ENCODE measurements around the gene NGDN. TPM values are rescaled to one million over a fixed set of nuclear protein-coding genes. Genes with fewer than 3 reads are reported as not detected.
A peak's percentile ranks its signal among the peaks of the same experiment; 100 is the strongest.

The NGDN gene
- total RNA-seq, 1 donor from 2014 or later: 34.6 TPM

DNA sequence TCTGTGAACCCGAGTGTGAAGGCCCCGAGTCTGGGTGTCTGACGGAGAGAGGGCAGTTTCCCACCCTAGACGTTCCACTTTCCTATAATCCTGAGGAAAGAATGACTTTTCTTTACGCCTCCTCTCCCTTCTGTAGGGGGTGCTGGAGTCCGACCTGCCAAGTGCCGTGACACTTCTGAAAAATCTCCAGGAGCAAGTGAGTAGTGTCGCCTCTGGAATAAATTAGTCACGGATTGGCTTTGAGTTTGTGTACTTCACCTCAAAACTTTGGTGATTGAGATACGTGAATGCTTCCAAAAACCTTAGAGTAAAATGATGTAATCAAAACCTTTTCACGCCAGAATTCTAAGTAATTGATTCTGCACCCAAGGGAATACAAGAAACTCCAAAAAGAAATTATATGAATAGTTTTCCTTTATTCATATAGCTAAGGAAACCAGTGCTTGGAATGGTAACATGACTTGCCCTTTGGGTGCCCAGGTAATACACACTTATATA, 452 bp downstream of the NGDN start:
- no peak overlapping the region for H3K4me3 Mint-ChIP-seq (ENCODE audit: unreplicated experiment)
- no peak for DNase-seq (ENCODE audit: extremely low spot score, unreplicated experiment)
- no peaks in the 10 kb centered on the region for H3K27me3 Mint-ChIP-seq (ENCODE audit: unreplicated experiment)
- H3K27ac Mint-ChIP-seq (ENCODE audit: unreplicated experiment): no peak overlapping the region
- H3K36me3 Mint-ChIP-seq (ENCODE audit: unreplicated experiment): peaks cover 14% of the 10 kb centered on the region
- TF ChIP-seq, protein P1, sequence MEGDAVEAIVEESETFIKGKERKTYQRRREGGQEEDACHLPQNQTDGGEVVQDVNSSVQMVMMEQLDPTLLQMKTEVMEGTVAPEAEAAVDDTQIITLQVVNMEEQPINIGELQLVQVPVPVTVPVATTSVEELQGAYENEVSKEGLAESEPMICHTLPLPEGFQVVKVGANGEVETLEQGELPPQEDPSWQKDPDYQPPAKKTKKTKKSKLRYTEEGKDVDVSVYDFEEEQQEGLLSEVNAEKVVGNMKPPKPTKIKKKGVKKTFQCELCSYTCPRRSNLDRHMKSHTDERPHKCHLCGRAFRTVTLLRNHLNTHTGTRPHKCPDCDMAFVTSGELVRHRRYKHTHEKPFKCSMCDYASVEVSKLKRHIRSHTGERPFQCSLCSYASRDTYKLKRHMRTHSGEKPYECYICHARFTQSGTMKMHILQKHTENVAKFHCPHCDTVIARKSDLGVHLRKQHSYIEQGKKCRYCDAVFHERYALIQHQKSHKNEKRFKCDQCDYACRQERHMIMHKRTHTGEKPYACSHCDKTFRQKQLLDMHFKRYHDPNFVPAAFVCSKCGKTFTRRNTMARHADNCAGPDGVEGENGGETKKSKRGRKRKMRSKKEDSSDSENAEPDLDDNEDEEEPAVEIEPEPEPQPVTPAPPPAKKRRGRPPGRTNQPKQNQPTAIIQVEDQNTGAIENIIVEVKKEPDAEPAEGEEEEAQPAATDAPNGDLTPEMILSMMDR (IDR thresholded peaks at IDR 0.05): no peak
- H3K9me3 Mint-ChIP-seq (ENCODE audit: unreplicated experiment): no peaks in the 10 kb centered on the region
- H3K4me1 Mint-ChIP-seq (ENCODE audit: unreplicated experiment): peaks cover 6% of the 10 kb centered on the region

DNA sequence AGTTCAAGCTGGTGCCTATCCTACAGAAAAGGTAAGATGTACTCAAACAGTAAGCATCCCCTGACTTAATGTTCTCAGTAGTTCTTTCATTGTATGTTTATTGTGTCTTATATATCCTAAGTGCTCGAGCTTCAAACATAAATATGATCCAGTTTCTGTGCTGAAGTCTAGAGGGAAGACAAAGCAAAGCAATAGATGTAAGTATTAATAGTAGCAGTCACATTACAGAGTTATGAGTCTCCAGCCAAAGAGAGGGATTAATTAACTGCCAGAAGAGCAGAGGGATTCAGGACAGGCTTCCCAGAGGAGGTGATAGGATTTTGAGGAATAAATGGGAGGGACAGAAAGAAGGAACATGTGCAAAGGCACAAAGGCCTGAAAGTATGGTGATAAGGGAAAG, 1.4 kb downstream of the NGDN start:
- TF ChIP-seq, protein P1 (IDR thresholded peaks at IDR 0.05): no peak

DNA sequence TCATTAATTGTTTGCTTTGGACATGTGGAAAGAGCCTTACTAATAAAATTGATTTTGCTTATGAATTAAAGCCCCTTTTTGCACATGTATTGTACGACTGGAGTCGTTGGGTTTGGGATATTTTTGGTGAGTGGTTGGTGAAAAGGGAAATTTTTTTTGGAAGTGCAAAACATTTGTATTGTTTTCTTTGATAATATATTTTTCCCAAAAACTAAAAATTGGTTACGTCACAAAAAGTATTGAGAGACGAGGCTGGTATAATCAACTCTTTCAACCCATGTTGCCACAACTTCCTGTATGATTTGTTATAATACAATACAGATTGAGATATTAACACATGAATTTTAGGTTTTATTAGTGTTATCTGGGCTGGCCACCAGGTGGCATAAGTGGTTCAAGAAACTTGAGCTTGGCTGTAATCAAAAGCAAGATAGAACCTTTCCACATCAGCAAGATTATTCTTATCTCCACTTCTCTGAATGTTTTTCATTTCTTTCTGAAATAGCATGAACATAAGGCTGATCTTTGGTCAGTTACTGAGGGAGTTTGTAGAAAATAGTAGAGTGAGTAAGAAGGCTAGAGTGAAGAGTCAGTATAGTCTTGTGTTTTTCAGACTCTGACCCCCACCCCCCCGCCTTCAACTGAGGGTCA, 8.7 kb downstream of the NGDN start:
- no peak for DNase-seq (ENCODE audit: extremely low spot score, unreplicated experiment)
- H3K27me3 Mint-ChIP-seq (ENCODE audit: unreplicated experiment): no peaks in the 10 kb centered on the region

More for the DNA sequence above, 1.4 kb downstream of the NGDN start:
- no peaks in the 10 kb centered on the region for H3K27me3 Mint-ChIP-seq (ENCODE audit: unreplicated experiment)
- no peak overlapping the region for H3K27ac Mint-ChIP-seq (ENCODE audit: unreplicated experiment)
- peaks cover 6% of the 10 kb centered on the region for H3K4me1 Mint-ChIP-seq (ENCODE audit: unreplicated experiment)
- no peak for DNase-seq (ENCODE audit: extremely low spot score, unreplicated experiment)
- H3K36me3 Mint-ChIP-seq (ENCODE audit: unreplicated experiment): peaks cover 16% of the 10 kb centered on the region
- no peak overlapping the region for H3K4me3 Mint-ChIP-seq (ENCODE audit: unreplicated experiment)
- H3K9me3 Mint-ChIP-seq (ENCODE audit: unreplicated experiment): no peaks in the 10 kb centered on the region

DNA sequence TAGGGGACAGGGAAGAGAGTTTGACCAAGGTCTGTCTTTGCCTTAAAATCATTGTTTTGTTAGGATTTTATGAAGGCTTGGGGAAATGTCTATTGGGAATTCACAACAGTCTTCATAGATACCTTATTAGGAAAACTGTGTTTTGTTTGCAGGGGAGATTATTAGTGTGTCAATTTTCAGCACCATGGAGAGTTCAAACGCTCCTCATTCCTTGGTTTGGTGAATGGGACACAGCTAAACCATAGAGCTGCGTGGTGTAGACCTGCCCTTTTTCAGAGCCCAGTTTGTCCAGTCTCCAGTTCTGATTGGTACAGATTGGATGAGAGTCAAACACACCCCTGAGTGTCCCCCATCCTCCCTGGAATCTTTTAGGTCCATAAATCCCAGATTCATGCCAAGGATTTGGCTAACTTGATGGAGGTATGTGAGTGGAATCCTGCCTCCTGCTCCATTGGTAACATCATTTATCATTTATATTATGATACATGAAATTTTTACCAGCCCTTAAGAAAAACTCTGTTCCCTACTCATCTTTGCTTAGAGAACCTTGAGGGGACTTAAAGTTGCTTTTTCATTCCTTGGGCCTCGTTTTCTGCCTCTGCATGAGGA, 12.0 kb downstream of the NGDN start:
- no peaks in the 10 kb centered on the region for H3K9me3 Mint-ChIP-seq (ENCODE audit: unreplicated experiment)
- H3K4me1 Mint-ChIP-seq (ENCODE audit: unreplicated experiment): peaks cover 2% of the 10 kb centered on the region
- TF ChIP-seq, protein P1 (IDR thresholded peaks at IDR 0.05): no peak
- no peak for DNase-seq (ENCODE audit: extremely low spot score, unreplicated experiment)
- no peak overlapping the region for H3K4me3 Mint-ChIP-seq (ENCODE audit: unreplicated experiment)
- H3K36me3 Mint-ChIP-seq (ENCODE audit: unreplicated experiment): peaks cover 16% of the 10 kb centered on the region
- no peaks in the 10 kb centered on the region for H3K27me3 Mint-ChIP-seq (ENCODE audit: unreplicated experiment)
- H3K27ac Mint-ChIP-seq (ENCODE audit: unreplicated experiment): no peak overlapping the region

More for the DNA sequence above, 8.7 kb downstream of the NGDN start:
- peaks cover 27% of the 10 kb centered on the region for H3K36me3 Mint-ChIP-seq (ENCODE audit: unreplicated experiment)
- H3K4me1 Mint-ChIP-seq (ENCODE audit: unreplicated experiment): peaks cover 2% of the 10 kb centered on the region
- no peaks in the 10 kb centered on the region for H3K9me3 Mint-ChIP-seq (ENCODE audit: unreplicated experiment)
- TF ChIP-seq, protein P1 (IDR thresholded peaks at IDR 0.05): peak; percentile 73
- H3K27ac Mint-ChIP-seq (ENCODE audit: unreplicated experiment): no peak overlapping the region
- no peak overlapping the region for H3K4me3 Mint-ChIP-seq (ENCODE audit: unreplicated experiment)
